Suppressor macrophage (primary cell): ENCODE measurements around the gene HYAL2.
A peak's percentile ranks its signal among the peaks of the same experiment; 100 is the strongest.

Experiments
- DNase-seq, 4 experiments: peaks; one replicate each; pipeline ENCODE4 v3.0.0-alpha.2; 2020 to 2022

HYAL2 gene

DNA sequence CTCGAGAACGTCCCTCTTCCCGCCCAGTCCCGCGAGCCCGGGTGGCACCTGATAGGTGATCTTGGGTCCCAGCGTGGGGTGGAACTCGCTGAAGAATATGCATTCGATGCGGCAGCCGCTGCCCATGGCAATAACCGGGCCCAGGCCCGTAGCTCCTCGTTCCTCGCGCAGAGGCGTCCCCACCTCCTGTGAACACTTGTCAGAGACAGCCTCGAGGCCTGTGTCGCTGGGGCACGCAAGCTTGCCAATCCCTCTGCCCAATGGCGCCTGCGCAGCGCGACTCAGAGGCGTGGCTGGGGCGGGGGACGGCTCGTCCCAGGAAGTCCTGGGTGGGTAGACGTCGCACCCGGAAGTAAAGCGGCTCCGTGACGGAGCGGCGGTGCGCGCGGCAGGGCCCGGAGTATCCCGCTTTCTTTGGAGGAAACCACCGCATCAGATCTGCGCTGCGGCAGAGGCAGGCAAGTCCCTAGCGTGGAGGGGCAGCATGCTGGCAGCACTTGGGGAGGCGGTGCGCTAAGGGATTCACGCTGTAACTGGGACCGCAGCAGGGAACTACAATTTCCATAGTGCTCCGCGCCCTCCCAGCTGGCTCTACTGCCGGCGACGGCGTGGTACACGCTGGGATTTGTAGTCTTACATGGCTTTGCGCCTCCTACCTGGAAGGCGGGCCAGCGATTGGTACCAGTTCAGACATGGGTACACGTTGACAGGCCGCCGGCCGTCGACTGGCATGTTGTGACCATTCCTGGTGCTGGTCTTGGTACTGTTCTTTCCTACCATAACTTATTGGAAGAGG, 28.2 kb upstream of the HYAL2 start, which contains the start of the genes CYB561D2 and NPRL2:
CYB561D2 (plus strand) TSS at position 336 of the 796 bp plus-strand sequence. CDS start 572 bp downstream, outside the sequence.
NPRL2 (minus strand) TSS at position 249 of the 796 bp plus-strand sequence; CDS start at position 126, 123 bp downstream.
- peak; percentile 97 to 98 (median 98) for DNase-seq

DNA sequence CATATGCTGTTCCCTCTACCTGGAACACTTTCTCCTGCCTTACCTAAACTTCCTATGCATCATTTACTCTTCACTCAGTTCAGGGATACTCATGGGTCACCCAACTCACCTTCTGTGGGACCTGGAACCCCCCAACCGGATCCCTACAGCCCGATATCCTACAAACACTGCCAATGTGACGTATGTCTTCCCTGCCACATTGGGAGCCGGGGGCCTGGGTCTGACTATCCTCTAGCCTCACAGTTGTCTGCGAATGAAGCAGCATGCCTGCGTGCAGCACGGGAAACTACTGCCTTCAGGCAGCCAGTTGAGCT, 27.6 kb upstream of the HYAL2 start:
- no peak for DNase-seq

DNA sequence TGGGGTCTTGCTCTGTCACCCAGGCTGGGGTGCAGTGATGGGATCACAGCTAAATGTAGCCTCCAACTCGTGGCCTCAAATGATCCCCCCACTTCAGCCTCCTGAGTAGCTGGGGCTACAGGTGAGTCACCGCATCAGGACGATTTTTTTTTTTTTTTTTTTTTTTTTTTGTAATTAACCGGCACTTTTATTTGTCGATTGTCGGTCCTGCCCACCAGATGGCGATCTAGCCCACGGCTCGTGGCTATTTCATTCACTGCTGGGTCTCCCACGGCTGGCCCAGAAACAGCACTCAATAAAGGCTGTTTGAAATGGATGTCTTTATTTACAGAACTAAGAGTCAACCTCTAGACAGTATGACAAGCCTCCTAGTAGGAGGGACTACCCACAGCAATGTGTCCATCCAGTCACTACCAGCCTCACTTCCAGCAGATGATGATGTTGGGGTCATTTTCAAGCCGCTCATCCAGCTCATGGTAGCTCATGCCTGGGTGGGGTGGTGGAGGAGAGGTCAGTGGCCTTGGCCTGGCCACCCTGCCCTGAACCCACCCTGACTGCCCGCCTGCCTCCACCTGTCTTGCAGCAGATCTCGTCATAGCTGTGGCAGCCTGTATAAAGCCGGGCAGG, 24.8 kb upstream of the HYAL2 start:
- peak; percentile 79 to 86 (median 82) for DNase-seq

DNA sequence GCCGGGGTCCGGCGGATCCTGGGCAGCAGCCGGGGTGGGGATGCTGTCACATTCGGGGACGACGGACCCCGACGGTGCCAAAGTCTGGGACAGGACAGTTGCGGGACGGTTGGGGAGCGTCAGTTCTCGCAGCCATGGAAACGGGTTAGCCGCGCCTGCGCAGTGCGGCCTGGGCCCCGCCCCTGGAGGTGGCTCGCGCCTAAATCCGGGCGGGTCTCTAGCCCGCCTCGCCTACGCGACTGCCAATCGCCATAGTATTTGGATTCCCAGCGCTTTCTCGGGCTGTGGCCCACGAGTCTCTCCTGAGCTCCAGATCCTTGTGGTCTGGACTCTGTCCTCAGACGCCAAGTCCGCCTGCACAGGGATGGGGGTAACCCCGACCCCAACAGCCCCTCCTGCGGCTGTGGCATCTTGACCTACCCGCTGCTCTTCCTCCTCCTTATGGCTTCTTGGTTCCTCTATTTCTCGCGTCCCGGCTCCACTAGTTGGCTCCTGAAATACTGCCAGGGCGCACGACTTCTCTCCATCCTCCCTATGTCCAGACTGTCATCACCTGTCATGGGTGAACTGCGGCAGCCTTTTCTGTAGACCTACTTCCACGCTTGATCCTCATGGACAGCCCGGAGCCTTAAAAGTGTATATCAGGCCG, 23.2 kb upstream of the HYAL2 start, which contains the start of gene ZMYND10:
ZMYND10 (minus strand) TSS at position 147 of the 649 bp plus-strand sequence. CDS start 153 bp downstream, outside the sequence.
- DNase-seq, result peak; percentile 81 to 93 (median 87)

DNA sequence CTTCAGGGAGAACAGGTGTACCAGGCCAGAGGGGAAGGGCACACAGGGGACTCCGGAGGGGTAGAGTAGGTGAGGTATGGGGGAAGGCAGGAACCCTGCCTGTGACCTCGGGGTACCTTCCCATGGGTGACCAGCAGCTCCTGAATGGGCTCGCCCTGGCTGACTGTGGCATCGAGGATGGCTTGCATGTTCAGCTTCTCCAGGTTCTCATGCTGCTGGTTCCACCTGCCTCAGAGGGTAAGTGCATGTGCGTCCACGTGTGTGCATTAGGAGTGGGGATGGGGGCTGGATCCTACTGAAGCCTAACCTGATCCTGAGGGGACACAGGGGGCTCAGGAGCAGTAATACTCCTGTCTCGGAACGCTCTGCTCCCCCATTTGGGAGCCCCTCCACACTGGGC, 22.5 kb upstream of the HYAL2 start:
- DNase-seq, result no peak

DNA sequence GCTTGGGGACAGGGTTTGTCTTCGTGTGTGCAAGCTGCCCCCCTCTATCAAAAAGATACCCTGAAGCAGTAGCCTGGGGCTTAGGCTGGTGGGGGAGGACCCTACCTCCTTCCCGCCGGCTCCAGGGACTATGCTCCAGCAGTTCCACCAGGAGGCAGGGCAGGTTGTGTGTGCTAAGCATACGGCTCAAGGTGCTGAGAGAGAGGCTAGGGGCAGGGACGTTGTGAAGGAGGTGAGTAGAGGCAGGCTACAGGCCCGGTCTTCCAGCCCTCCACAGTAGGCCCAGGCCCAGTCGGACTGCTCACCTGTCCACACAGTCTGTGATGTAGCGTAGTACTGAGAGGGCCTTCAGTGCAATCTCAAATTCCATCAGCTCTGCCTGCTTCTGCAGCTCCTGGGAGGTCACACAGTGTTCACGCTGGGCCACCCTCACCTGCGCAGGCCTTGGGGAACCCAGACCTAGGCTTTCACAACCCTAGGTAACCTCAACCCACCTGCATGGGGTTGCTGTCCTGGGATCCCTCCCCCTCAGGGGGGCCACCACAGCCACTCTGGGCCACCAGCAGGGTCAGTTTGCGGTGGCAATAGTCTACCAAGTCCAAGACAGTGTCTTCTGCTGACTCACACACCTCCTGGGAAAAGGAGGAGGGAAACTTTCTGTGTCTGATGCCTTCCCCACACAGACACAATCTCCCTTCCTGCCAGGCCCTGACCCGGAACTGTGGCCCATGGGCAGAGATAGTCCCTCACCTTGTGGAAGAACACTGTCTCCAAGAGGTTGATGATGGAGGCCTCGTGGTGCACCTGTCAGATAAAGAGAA, 20.5 kb upstream of the HYAL2 start:
- DNase-seq, result no peak

DNA sequence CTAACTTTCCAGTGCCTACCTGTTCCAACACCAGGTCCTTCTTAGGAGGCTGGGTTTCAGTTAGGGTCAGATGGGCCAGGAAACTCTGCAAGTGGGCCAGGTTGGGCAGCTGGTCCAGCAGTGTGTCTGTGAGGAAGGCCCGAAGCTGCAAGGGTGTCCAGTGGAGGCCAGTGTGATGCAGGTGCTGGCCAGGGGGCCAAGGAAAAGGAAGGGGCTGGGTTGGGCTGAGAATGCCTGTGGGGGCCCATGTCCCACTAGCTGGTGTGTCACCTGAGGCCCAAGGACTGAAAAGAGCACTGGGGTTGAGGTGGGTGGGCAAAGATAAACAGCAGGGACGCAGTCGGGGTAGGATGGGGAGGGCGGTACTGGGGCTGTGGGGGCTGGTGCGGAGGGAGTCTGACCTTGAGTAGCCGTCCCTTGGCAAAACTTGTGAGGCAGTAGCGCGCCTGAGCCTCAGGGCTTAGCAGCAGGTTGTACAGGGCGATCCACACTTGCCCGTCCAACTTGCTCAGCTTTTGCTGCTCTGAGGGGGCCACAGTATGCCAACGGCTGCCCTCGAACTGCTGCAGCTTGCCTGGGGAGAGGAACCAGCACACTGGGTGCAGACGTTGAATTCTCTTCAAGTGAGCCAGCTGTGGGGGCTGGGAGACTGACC, 19.6 kb upstream of the HYAL2 start:
- no peak for DNase-seq

DNA sequence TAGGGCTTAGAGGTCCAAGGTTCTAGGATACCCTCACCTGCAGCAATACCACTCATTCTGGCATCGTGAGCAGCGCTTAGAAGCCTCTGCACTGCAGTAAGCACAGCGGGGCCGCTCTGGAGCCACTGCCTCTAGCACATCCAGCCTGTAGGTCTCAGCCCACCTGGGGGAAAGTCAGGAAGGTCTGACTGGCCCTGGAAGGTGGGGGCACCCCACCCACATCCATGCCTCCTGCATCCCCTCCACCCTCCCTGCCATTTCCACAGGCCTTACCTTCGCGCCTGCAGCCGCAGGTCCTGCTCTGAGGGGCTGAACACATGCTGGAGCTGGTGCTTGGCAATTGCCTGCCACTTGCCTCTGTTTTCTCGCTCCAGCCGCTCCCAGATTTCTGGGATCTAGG, 19.0 kb upstream of the HYAL2 start:
- no peak for DNase-seq

DNA sequence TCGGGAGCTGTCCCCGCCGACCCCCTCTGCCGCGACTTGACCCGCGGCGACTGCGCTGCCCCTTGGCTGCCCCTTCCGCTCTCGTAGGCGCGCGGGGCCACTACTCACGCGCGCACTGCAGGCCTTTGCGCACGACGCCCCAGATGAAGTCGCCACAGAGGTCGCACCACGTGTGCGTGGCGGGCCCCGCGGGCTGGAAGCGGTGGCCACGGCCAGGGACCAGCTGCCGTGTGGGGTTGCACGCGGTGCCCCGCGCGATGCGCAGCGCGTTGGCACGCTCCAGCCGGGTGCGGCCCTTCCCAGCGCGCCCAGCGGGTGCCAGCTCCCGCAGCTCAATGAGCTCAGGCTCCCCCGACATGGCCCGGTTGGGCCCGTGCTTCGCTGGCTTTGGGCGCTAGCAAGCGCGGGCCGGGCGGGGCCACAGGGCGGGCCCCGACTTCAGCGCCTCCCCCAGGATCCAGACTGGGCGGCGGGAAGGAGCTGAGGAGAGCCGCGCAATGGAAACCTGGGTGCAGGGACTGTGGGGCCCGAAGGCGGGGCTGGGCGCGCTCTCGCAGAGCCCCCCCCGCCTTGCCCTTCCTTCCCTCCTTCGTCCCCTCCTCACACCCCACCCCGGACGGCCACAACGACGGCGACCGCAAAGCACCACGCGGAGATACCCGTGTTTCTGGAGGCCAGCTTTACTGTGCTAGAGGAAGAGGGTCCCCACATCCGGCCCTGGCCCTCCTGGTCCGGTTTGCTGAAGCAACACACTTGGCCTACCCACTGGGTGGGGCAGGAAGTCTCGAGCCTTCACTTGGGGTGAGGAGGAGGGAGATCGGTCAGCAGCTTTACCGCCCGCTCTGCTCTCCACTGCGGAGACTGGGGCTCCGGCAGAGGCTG, 18.1 kb upstream of the HYAL2 start, which contains the start of gene RASSF1:
RASSF1 (minus strand) TSS at position 389 of the 882 bp plus-strand sequence; CDS start at position 358, 31 bp downstream.
- peak; percentile 85 to 94 (median 90) for DNase-seq

DNA sequence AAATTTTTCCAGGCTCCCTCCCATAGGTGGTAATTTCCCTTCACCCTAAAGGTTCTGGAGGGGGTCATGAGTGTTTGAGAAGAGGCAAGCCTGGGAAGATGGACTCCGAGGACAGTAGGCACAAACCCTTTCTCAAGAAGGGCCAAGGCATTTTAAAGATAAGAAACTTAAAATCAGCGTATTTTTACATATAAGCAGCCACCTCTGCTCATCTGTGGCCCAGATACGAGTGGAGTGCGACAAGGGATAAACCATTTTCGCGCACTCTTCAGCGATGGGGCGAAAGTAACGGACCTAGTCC, 17.6 kb upstream of the HYAL2 start:
- no peak for DNase-seq

DNA sequence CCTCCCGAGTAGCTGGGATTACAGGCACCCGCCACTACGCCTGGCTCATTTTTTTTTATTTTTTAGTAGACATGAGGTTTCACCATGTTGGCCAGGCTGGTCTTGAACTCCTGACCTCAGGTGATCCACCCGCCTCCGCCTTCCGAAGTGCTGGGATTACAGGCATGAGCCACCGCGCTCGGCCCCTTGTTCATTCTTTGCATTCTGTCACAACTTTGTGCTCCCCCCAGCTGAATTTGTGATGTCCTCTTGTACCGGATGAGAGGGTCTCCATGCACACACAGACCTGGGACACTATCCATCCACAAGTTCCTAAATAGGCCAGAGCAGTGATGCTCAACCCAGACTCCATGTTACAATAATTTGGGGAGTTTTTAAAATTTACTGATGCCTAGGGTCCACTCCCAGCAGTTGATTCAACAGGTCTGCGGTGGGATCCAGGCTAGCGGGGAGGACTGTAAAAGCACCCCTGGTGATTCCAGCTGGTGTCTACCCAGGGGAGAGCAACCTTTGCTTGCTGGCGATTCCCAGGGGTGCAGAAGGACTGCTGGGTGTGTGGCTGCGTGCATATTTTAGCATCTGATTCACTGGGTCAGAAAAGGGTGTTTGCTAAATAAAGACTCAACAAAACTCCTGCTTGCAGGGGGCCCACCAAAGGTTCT, 17.1 kb upstream of the HYAL2 start:
- no peak for DNase-seq

DNA sequence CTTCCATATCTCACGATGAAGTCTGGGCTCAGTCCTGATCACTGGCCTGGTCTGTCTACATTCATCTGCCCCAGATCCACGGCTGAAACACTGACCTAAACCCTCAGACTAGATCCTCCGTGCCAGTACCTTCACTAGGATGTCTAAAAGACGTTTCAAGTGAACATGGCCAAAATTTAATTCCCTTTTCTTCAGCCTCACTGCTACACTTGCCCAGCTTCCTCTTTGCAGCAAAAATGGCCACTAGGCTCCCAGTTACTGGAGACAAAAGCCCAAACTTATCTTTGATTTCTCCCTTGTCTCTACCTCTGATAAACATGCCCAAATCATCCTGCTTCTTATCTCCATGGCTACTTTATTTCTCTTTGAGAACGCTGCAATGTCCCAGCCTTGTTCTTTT, 16.4 kb upstream of the HYAL2 start:
- DNase-seq, result peak; percentile 59 to 80 (median 70)

DNA sequence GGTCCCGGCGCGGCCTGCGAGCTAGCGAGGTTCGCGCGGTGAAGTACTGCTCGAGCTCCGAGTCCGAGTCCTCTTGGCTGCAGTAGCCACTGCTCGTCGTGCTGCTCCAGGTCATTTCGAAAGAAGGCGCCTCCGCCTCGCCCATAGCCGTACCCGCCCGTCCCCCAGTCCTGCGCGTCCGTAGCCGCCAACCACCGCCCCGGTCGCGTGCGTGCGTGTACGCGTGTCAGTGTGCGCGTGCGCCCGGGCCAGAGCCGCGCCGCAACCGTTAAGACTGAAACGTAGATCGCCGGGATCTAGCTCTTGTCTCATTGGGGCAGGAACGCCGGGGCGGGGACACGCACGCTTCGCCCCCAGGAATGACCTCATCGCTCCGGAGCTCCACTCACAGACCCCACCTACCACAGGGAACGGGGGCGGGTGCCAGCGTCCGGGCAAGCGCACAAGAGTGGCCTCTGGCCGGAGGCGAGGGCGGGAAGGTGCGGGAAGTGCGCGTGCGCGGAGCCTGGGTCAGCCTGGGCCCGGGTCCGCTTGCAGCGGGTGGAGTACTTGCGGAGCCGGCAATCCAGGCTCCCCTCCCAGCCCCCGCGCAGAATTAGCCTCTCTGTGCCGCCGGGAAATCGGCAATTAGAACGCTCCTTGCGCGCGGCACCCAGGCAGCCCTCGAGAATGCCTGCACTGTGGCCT, 14.8 kb upstream of the HYAL2 start:
- DNase-seq, result peak; percentile 99 to 100 (median 100)

DNA sequence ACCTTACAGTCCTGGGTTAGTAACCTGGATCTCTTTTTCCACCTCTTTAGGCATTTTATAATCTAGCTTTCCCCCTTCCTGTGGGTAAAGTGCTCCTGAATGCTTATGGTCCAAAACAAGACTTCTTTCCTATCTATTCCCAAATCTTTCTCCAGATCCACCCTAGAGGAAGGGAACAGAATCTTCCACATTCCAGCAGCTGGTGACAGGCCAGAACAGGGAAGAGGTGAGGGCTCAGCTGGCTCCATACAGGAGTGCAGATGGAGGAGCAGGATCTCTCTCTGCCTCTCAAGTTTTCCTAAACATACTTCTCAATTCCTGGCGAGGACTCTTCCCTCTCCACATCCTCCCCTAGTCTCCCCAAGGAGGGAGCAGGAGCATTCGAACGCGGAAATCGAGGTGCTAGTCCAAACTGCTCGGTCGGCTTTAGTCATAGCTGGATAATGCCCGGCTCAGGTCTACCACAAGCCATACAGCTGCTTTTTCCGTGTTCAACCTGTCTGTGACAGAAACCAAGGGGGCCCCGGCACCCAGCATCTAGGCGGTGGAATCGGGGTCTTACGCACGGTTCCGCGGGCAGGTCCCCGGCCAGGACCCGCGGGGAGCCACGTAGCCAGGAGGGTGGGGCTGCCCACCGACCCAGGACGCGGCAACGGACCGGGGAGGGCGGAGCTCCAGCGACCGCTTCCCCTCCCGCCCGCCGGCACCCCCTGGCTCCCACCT, 14.1 kb upstream of the HYAL2 start:
- DNase-seq, result no peak

DNA sequence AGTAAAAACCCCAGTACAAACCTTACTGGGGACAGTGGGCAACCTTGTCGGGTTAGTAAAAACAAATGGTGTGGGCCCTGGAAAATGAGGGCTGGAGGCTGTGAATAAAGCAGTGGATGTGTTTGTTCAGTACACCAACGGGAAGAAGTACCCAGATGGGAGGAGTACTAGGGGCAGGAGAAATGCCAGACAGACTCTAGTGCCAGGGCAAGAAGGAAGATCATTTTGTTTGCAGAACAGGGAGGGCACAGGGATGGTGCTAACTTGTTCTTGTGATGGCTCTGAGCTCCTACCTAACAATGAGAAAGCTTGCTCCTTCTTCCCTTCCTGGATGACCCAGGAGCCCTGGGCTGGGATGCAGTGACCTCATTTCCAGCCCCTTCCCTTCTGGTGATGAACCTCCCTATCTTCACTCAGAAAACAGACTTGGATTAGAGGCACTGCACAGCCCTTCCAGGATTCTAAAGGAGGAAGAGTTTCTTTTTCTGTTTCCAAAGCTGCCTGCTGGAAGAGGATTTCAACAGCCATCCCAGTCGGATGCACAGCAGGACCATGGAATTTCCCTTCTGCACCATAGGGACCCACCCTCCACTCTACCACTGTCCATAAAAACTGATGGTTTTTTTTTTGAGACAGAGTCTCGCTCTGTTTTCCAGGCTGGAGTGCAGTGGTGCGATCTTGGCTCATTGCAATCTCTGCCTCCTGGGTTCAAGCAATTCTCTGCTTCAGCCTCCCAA, 12.0 kb upstream of the HYAL2 start:
- DNase-seq, result no peak

DNA sequence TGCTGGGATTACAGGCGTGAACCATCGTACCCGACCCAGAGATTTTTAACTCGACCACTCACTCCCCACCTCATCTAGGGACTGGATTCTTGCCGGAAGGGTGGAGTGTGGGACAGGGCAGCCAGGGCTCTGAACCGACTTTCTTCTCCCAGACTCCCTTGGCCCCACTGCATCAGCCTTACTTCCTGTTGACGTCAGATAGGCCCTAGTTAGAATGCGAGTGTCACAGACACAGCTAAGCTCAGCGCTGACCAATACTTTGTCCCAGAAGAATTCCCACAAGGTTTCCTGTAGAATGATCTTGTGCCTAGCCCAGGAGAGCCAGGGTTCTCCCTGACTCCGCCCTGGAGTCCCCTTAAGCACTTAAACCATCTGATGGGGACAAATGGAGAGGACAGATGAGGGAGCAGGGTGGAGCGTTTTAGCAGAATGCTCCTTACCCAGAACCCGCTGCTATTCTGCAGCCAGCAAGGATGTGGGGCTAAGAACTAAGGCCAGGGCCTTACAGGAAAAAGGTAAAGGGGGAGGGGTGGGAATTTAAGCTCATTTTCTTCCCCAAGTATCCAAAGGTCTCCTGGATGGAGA, 11.3 kb upstream of the HYAL2 start:
- no peak for DNase-seq

DNA sequence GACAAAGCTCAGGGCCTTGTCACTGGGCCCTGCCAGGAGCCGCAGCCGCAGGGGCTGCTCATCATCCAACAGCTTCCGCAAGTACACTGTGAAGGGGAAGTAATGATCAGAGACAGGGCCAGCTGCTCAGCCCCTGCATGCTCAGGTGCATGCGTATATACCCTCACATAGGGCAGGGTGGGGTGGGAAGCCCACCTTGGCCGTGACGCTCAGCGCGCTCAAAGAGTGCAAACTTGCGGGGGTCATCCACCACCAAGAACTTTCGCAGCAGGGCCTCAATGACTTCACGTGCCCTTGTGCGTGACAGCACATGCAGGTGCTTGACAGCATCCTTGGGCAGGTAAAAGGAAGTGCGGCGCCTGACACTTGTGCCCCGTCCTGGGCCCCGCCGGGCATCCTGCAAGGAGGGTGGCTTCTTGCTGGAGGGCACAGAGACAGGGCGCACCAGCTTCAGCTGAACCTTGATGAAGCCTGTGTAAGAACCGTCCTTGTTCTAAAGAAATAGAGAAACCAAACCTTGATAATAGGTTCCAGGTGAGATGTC, 8.9 kb upstream of the HYAL2 start:
- no peak for DNase-seq

DNA sequence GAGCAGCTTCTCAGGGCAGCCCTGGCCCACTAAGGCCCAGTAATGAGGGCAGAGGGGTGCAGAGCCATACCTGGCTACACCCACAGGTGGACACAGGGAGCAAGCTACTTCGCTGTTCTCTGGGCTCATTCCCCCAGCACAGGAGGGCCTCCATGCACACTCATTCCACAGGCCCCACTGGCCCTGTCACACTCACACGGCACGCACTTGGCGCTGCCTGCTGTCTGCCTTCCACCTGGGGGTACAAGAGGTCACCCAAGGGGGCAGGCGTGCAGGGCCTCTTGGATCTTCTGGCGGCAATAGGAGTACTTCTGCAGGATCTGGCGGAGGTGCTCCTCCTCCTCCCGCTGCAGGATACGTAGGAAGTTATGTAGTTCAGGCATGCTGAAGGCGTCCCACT, 7.8 kb upstream of the HYAL2 start:
- no peak for DNase-seq
